Stimulated activated CD8-positive, alpha-beta memory T cell treated with anti-CD3 and anti-CD28 coated beads, Interleukin-7, amount 100 ng/mL, for 48 hours (primary cell): ENCODE measurements around the gene PLCH1.

Experiments used
- DNase-seq, 2 donors: peaks; one replicate each; pipeline ENCODE4 v3.0.0-alpha.2; 2020; ENCODE audit warnings: low read depth in 1 of 2; ENCODE audit errors: extremely low read depth in 1 of 2

The PLCH1 gene

GRCh38 chr3:155394240-155394639 is 350.6 kb downstream of the PLCH1 start:
- DNase-seq, result no peak

- no peak for DNase-seq
These were observed 351.6 kb downstream of the PLCH1 start for GRCh38 chr3:155393316-155393715.

DNA sequence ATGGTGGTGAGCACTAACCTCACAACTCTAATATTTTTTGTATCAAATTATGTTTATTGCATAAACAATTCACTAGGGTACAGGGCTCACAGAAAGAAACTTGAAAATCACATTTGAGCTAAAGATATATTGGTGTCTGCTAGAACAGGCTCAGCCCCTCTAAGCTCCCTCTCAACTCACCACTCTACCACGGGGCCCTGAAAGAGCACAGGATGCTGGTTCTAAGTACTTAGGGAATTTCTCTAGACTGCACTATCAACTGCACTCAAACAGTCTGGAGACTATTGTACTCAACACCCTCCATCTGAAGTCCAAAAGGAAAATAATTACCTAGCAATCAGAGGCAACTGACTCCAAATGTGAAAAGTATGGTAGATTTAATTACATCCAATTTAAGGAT is 352.7 kb downstream of the PLCH1 start:
- no peak for DNase-seq

DNA sequence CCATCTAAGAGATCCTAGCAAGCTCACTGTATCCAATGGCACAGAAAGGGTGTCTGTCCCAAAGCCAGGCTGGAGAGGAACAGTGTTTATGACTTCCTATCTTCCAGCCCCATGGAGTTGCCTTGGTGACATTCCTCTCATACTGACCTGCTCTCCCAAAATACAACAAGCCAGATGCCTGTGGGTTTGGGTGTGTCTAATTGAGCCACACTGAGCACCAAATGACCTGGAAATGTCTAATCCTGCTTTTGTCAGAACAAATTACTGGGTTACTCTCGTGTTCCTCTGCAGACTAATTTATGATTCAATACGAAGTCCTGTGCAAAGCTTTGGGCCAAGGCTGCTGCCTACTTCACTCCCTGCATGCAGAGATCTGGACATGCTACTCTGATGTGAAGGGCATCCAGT is 353.3 kb downstream of the PLCH1 start:
- no peak for DNase-seq

DNA sequence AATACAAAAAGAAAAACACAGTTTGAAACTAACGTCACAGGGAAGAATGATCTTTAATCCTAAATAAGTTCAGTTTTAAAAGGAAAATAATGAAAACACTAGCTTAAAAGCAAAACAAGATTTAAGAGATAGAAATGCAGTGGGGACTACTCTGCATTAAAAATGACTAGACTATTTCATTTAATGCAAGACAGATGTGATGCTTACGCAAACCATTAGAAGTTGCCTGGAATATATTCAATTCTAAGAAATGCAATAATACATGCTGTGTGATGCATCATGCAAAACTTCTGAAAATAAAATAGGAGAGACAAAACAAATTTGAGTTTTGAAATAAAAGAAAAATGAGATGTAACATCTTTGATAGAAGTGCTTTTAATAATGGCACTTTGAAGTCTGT is 353.8 kb downstream of the PLCH1 start:
- no peak for DNase-seq

GRCh38 chr3:155390351-155390750 is 354.5 kb downstream of the PLCH1 start:
- no peak for DNase-seq

DNA sequence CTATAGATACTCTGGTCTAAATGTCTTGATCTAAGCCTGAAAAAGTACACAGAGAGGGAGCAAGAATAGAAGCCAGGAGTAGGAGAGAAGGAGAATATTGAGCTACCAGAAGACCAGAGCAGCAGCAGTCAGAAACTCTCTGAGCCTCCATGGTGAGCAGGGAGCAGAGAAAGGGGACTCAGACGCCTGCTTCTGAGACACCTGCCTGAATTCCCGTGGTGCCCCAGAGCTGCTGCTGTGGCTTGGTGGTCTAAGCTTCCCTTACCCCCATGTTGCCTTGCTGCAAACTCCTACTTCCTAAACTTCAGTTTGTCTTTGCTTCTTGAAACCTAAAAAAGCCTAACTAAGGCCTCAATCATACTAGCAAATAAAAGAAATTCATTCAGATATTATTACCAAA is 356.5 kb downstream of the PLCH1 start:
- DNase-seq, result no peak

DNA sequence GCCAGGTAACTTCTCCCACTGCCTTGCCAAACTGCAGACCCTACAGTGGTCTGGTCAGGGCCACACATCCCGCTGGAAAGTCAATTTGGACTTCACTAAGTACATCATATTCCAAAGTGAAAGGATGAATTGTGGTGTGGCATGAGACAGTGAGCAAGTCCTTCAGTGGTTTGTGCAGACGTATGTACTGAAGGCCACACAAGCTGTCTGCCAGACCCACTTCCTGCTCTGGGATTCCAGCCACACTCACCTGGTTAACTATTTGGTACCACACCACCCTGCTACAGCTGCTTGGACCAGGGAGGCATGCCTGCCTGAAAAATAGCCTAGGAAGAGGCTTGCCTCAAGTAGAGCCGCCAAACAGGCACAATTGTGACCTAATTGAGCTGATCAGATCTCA is 357.3 kb downstream of the PLCH1 start:
- DNase-seq, result no peak

- no peak for DNase-seq
These were observed 358.0 kb downstream of the PLCH1 start for GRCh38 chr3:155386919-155387318.

- DNase-seq, result no peak
These were observed 358.8 kb downstream of the PLCH1 start for GRCh38 chr3:155385896-155386625.

- DNase-seq, result no peak
These were observed 362.4 kb downstream of the PLCH1 start for GRCh38 chr3:155382396-155383042.

- no peak for DNase-seq
These were observed 367.0 kb downstream of the PLCH1 start for GRCh38 chr3:155377847-155378246.

GRCh38 chr3:155377071-155377470 is 367.8 kb downstream of the PLCH1 start:
- no peak for DNase-seq

DNA sequence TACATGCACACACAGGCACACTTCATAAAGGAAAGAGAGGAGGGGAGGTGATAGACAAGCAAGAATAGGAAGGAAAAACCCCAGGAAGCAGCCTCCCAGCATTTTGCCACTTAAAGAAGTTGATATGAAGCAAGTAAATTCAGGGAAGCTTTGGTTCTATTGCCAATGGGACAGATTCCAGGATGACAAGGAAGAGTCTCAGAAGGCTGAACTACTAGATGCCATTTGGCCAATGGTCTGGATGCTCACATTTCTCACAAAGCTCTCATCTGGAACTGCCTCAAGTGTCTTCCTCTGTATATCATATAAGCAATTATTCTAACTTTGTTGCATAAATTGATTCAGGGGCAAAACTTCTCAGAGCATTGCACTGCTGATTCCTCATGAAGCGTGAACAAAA is 372.6 kb downstream of the PLCH1 start:
- no peak for DNase-seq

DNA sequence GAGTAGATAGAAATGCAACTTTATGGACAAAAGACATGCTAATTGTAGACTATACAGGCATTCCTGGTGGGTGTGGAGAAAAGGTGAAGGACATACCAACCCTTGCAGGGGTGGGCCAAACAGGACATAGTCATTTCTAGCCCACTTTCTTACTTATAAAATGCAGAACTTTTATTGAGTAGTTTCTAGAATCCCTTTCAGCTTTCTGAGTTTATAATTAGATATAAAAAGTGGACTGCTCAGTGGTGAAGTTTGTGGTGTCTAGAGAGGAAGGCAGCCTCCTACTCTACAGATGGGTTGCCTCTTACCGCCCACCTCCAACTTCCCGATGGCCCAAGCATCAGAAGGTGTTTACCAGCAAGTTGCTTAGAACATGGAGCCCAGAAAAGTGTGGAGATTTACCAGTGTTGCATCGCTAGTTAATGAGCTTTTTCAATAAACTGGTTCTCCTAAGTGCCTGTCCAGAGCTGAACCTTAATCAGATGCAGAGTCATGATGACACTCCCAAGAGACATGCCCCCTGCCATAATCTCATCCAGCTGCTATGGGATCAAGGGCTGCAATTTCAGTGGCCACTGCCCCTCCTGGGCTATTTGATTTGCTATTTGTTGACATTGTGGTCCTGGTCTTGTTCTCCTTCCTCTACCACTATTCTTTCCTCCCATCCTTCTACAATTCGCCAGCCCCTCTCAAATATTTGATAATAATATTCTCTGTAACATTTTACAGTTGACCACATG is 373.9 kb downstream of the PLCH1 start:
- DNase-seq, result no peak

GRCh38 chr3:155370198-155370597 is 374.7 kb downstream of the PLCH1 start:
- no peak for DNase-seq

GRCh38 chr3:155369735-155370134 is 375.1 kb downstream of the PLCH1 start:
- DNase-seq, result no peak

GRCh38 chr3:155369244-155369643 is 375.6 kb downstream of the PLCH1 start:
- DNase-seq, result no peak

- no peak for DNase-seq
These were observed 376.1 kb downstream of the PLCH1 start for GRCh38 chr3:155368786-155369185.

- no peak for DNase-seq
These were observed 377.4 kb downstream of the PLCH1 start for GRCh38 chr3:155367506-155367905.

- no peak for DNase-seq
These were observed 379.6 kb downstream of the PLCH1 start for GRCh38 chr3:155365178-155365783.

DNA sequence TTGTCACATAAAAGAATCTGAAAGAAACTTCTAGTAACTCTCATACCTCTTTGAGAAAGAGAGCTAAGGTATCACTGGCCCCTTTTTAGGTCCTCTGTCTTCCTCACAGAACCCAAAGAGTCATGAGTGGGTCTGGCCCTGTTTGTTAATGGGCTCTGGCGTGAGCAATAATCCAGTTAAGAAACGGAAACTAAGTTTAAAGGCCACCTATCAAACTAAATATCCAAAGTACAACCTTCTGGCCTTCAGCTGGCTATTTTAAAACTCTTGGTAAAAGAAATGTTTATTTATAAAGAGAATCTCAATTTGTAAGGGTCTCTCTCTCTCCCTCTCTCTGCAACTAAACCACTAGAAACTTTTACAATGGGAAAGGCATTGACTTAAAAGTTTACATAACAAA is 380.4 kb downstream of the PLCH1 start:
- no peak for DNase-seq
